K562 (cell line): Measurements from ENCODE around the gene GNAT1. TPM values are rescaled to one million over a fixed set of nuclear protein-coding genes. Genes with fewer than 3 reads are reported as not detected.

Experiments
- ADNP ChIP-seq: fragments of 200-800 bp; sonication (Bioruptor generic); IDR thresholded peaks from 2 replicates; pipeline ENCODE4 v1.6.1; 2016; ENCODE audit warnings: missing genetic modification characterization, missing compliant biosample characterization
- E2F3 ChIP-seq: fragments of 250-450 bp; sonication (Bioruptor Pico); IDR thresholded peaks from 2 replicates; pipeline ENCODE4 v1.4.0; 2020; ENCODE audit warnings: mild to moderate bottlenecking
- KDM1A ChIP-seq, 2 experiments: fragments of 450-650 bp; IDR thresholded peaks; 2 replicates each; pipeline ENCODE4 v1.6.1; 2016; ENCODE audit warnings: mild to moderate bottlenecking in 2 of 2
- MAFK ChIP-seq: IDR thresholded peaks from 2 replicates; pipeline ENCODE4 v1.6.1; 2011; ENCODE audit warnings: low read length, improper control_type of control experiment
- NFIC ChIP-seq: fragments of 450-650 bp; IDR thresholded peaks from 2 replicates; pipeline ENCODE4 v1.6.1; 2017; ENCODE audit warnings: mild to moderate bottlenecking, inconsistent platforms
- ZNF224 ChIP-seq: sonication (generic); formaldehyde crosslinking; IDR thresholded peaks from 2 replicates; pipeline ENCODE4 v1.8.0; 2022; ENCODE audit warnings: mild to moderate bottlenecking, missing genetic modification reagents
- ZNF282 ChIP-seq: sonication (generic); formaldehyde crosslinking; IDR thresholded peaks from 2 replicates; pipeline ENCODE4 v1.8.1; 2023; ENCODE audit warnings: missing genetic modification reagents
- polyA plus RNA-seq, 8 experiments: library from polyadenylated mRNA; depleted of rRNA in 4 of 8; stranded (reverse) in 5 of 8; unstranded in 3 of 8; fragments of >200 nt; fragmentation: Nextera tagmentation in 2 of 8; fragmentation: Illumina TruSeq in 1 of 8; extraction: Ambion mirVana in 2 of 8; extraction: Trizol in 1 of 8; gene quantifications; 2 replicates each; pipeline versions ENCODE4 v1.2.1 to v1.2.3, GENCODE V29; 2011 to 2014; ENCODE audit warnings: inconsistent platforms in 1 of 8, missing spikeins in 1 of 8
- total RNA-seq, 7 experiments: library from RNA; depleted of rRNA in 6 of 7; stranded (reverse); fragments of >200 nt in 6 of 7; fragmentation: Illumina TruSeq in 2 of 7; extraction: Trizol in 2 of 7; gene quantifications; 2 replicates each; pipeline versions ENCODE4 v1.2.1 to v1.2.3, GENCODE V29; 2011 to 2021; ENCODE audit warnings: low replicate concordance in 1 of 7
- TF ChIP-seq, protein P1 (sequence below), 2 experiments: fragments of 450-650 bp; formaldehyde crosslinking in 1 of 2; IDR thresholded peaks; 2 replicates each; pipeline versions ENCODE4 v1.4.0 to v1.6.1; 2014 to 2020; ENCODE audit warnings: mild to moderate bottlenecking in 2 of 2, borderline replicate concordance in 1 of 2, low read depth in 1 of 2
- TF ChIP-seq, protein P2 (sequence below), 2 experiments: fragments of 450-650 bp in 1 of 2; sonication (generic) in 1 of 2; formaldehyde crosslinking; conservative IDR thresholded peaks; 2 replicates each; pipeline versions ENCODE4 v1.4.0 to v1.8.1; 2020 to 2022; ENCODE audit warnings: mild to moderate bottlenecking in 1 of 2, missing genetic modification reagents in 1 of 2
- TF ChIP-seq, protein P3 (sequence below), 2 experiments: IDR thresholded peaks; 2 replicates each; pipeline ENCODE4 v1.6.1; 2011; ENCODE audit warnings: borderline replicate concordance in 1 of 2, control low read depth in 1 of 2, low read depth in 1 of 2, low read length in 1 of 2, mild to moderate bottlenecking in 1 of 2, mixed read lengths in 1 of 2, moderate library complexity in 1 of 2; ENCODE audit not compliant: insufficient read depth in 1 of 2, insufficient read length in 1 of 2, poor library complexity in 1 of 2, severe bottlenecking in 1 of 2; ENCODE audit errors: extremely low read depth in 1 of 2
- TF ChIP-seq, protein P4 (sequence below): fragments of 250-450 bp; sonication (Bioruptor Pico); IDR thresholded peaks from 2 replicates; pipeline ENCODE4 v1.5.0; 2021; ENCODE audit warnings: mild to moderate bottlenecking, moderate library complexity

The GNAT1 gene
- total and polyA plus RNA-seq, 9 of the 15 experiments (the other 6 are each of a cell fraction or from before 2014, with no cell fraction given): not detected

DNA sequence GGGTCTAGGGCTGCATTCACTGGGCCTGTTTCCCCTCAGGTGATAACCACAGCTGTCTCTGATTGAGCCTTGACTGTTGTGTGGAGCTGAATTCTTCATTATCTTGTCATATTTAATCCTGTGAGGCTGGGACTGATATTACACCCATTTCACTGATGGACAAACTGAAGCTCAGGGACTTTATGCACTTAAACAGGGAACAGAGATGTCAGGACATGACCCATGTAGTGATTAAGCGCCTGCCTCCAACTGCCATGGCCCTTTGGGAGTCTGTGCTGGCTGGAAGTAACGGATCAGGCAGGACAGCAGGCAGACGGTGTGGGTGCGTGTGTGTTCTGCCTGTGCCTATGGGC is 52.1 kb downstream of the GNAT1 start (continued):
- TF ChIP-seq ZNF224 (CRISPR knock-in tag) (no peak), MAFK (no peak), KDM1A (IDR thresholded peaks at IDR 0.05) (peak in 1 of 2 experiments; percentile 16; a peak in 1 of 4 replicates), E2F3 (CRISPR knock-in tag) (no peak), ZNF282 (CRISPR knock-in tag) (no peak), ADNP (tag) (0 out of 2 replicates have a peak, but pooled peaks have one; percentile 26), NFIC (no peak)
- TF ChIP-seq, protein P1, sequence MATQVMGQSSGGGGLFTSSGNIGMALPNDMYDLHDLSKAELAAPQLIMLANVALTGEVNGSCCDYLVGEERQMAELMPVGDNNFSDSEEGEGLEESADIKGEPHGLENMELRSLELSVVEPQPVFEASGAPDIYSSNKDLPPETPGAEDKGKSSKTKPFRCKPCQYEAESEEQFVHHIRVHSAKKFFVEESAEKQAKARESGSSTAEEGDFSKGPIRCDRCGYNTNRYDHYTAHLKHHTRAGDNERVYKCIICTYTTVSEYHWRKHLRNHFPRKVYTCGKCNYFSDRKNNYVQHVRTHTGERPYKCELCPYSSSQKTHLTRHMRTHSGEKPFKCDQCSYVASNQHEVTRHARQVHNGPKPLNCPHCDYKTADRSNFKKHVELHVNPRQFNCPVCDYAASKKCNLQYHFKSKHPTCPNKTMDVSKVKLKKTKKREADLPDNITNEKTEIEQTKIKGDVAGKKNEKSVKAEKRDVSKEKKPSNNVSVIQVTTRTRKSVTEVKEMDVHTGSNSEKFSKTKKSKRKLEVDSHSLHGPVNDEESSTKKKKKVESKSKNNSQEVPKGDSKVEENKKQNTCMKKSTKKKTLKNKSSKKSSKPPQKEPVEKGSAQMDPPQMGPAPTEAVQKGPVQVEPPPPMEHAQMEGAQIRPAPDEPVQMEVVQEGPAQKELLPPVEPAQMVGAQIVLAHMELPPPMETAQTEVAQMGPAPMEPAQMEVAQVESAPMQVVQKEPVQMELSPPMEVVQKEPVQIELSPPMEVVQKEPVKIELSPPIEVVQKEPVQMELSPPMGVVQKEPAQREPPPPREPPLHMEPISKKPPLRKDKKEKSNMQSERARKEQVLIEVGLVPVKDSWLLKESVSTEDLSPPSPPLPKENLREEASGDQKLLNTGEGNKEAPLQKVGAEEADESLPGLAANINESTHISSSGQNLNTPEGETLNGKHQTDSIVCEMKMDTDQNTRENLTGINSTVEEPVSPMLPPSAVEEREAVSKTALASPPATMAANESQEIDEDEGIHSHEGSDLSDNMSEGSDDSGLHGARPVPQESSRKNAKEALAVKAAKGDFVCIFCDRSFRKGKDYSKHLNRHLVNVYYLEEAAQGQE (IDR thresholded peaks at IDR 0.05; ENCODE audit: borderline replicate concordance): no peak
- TF ChIP-seq, protein P1 (CRISPR knock-in tag; IDR thresholded peaks at IDR 0.05; ENCODE audit: low read depth): no peak
- TF ChIP-seq, protein P2, sequence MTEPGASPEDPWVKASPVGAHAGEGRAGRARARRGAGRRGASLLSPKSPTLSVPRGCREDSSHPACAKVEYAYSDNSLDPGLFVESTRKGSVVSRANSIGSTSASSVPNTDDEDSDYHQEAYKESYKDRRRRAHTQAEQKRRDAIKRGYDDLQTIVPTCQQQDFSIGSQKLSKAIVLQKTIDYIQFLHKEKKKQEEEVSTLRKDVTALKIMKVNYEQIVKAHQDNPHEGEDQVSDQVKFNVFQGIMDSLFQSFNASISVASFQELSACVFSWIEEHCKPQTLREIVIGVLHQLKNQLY (CRISPR knock-in tag; conservative IDR thresholded peaks at IDR 0.05): no peak
- TF ChIP-seq, protein P3, sequence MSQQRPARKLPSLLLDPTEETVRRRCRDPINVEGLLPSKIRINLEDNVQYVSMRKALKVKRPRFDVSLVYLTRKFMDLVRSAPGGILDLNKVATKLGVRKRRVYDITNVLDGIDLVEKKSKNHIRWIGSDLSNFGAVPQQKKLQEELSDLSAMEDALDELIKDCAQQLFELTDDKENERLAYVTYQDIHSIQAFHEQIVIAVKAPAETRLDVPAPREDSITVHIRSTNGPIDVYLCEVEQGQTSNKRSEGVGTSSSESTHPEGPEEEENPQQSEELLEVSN (IDR thresholded peaks at IDR 0.05; ENCODE audit: borderline replicate concordance in 1 of 2, extremely low read depth in 1 of 2, insufficient read depth in 1 of 2, insufficient read length in 1 of 2, low read depth in 1 of 2, low read length in 1 of 2, poor library complexity in 1 of 2, severe bottlenecking in 1 of 2): no peak
- TF ChIP-seq, protein P4, sequence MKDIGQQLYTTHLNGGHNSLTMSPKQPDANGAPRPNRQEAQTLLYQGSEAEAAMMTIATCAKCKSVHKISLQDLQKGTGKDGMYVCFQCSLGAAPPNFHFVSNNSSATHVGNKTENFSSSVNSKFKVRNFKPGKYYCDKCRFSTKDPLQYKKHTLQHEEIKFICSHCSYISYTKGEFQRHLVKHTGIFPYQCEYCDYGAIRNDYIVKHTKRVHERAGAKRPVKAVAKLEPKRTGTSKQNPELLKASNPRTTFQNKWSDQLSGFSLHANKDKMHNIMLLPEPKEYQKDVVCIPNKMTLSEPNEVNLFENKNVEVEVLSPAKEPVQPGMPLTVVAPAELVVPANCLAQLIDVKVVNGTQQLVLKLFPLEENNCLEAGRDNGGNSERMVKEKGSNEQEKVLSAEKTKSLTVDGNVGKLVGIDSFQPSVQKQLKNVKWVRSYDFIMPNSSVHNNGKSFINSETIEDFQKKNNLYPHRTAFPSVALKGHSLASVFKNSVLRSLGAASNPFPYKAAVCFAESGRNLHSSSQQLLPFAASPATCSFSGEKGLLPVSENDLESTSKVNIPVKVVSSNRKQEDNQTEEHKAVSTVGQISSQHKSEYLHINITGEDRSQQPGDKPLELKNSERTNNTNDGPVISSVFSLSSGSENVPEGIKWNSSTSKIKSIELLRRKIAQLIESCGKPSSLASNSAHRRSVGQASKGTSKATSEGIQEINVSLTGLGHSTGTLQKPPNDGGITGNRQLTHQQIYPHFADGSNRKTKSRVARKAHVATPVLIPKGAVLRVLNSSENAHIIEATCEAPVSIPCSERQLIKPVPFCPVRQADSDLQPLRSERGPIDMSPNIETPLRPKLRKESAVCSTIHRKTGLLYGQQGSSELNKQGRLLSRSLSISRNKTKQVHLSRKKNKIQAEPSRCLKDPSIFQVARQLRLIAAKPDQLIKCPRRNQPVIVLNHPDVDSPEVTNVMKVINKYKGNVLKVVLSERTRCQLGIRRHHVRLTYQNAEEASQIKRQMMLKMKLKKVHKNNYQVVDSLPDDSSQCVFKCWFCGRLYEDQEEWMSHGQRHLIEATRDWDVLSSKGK: no peak
